Measurements from ENCODE around the gene OGDH.

DNA sequence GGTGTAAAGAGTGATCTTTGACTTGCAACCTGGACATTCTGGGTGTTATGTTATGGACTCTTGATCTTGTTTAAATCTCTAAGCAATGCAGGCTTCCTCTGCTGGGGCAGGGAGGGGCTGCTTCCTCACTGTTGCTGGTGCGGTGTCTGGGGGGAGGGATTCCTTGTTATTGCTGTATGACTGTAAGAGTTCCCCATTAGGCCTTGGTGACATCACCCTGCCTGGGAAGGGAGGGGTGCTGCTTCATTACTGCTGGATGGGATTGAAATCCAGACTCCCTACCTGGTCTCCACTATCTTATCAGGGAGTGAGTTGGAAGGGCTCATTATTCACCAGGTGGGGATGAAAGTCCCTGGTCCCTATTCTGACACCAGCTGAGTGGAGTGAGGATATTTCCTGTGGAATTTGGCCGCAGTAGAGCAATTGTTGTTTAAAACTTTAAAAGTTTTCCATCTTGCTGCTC is 8.8 kb downstream of the OGDH start:
- no peak for TF ChIP-seq TCF7 (IDR thresholded peaks at IDR 0.05; ENCODE audit: borderline replicate concordance)
- TF ChIP-seq RAD21 (IDR thresholded peaks at IDR 0.05; ENCODE audit: insufficient read depth, low read depth, low read length) = no peak
- TF ChIP-seq, protein P1, sequence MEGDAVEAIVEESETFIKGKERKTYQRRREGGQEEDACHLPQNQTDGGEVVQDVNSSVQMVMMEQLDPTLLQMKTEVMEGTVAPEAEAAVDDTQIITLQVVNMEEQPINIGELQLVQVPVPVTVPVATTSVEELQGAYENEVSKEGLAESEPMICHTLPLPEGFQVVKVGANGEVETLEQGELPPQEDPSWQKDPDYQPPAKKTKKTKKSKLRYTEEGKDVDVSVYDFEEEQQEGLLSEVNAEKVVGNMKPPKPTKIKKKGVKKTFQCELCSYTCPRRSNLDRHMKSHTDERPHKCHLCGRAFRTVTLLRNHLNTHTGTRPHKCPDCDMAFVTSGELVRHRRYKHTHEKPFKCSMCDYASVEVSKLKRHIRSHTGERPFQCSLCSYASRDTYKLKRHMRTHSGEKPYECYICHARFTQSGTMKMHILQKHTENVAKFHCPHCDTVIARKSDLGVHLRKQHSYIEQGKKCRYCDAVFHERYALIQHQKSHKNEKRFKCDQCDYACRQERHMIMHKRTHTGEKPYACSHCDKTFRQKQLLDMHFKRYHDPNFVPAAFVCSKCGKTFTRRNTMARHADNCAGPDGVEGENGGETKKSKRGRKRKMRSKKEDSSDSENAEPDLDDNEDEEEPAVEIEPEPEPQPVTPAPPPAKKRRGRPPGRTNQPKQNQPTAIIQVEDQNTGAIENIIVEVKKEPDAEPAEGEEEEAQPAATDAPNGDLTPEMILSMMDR (IDR thresholded peaks at IDR 0.05 in 2 of 3, conservative IDR thresholded peaks at IDR 0.05 in 1 of 3; ENCODE audit: control insufficient read depth in 2 of 3, extremely low read depth in 1 of 3, insufficient read depth in 1 of 3, low read depth in 3 of 3, low read length in 3 of 3) = no peak
- no peak for TF ChIP-seq TCF3 (IDR thresholded peaks at IDR 0.05; ENCODE audit: borderline replicate concordance, insufficient read depth, low read depth, low read length)
- no peak for TF ChIP-seq SIN3A (IDR thresholded peaks at IDR 0.05; ENCODE audit: low read depth, low read length)
- TF ChIP-seq, protein P2, sequence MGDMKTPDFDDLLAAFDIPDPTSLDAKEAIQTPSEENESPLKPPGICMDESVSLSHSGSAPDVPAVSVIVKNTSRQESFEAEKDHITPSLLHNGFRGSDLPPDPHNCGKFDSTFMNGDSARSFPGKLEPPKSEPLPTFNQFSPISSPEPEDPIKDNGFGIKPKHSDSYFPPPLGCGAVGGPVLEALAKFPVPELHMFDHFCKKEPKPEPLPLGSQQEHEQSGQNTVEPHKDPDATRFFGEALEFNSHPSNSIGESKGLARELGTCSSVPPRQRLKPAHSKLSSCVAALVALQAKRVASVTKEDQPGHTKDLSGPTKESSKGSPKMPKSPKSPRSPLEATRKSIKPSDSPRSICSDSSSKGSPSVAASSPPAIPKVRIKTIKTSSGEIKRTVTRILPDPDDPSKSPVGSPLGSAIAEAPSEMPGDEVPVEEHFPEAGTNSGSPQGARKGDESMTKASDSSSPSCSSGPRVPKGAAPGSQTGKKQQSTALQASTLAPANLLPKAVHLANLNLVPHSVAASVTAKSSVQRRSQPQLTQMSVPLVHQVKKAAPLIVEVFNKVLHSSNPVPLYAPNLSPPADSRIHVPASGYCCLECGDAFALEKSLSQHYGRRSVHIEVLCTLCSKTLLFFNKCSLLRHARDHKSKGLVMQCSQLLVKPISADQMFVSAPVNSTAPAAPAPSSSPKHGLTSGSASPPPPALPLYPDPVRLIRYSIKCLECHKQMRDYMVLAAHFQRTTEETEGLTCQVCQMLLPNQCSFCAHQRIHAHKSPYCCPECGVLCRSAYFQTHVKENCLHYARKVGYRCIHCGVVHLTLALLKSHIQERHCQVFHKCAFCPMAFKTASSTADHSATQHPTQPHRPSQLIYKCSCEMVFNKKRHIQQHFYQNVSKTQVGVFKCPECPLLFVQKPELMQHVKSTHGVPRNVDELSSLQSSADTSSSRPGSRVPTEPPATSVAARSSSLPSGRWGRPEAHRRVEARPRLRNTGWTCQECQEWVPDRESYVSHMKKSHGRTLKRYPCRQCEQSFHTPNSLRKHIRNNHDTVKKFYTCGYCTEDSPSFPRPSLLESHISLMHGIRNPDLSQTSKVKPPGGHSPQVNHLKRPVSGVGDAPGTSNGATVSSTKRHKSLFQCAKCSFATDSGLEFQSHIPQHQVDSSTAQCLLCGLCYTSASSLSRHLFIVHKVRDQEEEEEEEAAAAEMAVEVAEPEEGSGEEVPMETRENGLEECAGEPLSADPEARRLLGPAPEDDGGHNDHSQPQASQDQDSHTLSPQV (IDR thresholded peaks at IDR 0.05) = no peak
- TF ChIP-seq SMC3 (IDR thresholded peaks at IDR 0.05; ENCODE audit: borderline replicate concordance, low read length) = no peak
- no peak for TF ChIP-seq KAT2A (conservative IDR thresholded peaks at IDR 0.05; ENCODE audit: control insufficient read depth, low read depth, low read length)
- no peak for TF ChIP-seq ZZZ3 (IDR thresholded peaks at IDR 0.05; ENCODE audit: control insufficient read depth, insufficient read length, low read depth)
- no peak for TF ChIP-seq YBX1 (IDR thresholded peaks at IDR 0.05)
- TF ChIP-seq MXI1 (IDR thresholded peaks at IDR 0.05; ENCODE audit: low read depth, low read length) = no peak
